MM.1S (cell line): Measurements from ENCODE around the gene COPG1.
A peak's percentile ranks its signal among the peaks of the same experiment; 100 is the strongest.

Source experiments
- DNase-seq: peaks from one replicate; pipeline ENCODE4 v3.0.0-alpha.2; 2015
- H2AFZ ChIP-seq: fragments of 300-600 bp; sonication (generic); 2 replicates; pipeline ENCODE4 v1.6.0; 2016; ENCODE audit warnings: antibody characterized with exemption, low read length
- H3F3A ChIP-seq: fragments of 300-600 bp; sonication (generic); 2 replicates; pipeline ENCODE4 v1.6.1; 2016; ENCODE audit warnings: mild to moderate bottlenecking, antibody characterized with exemption, low read length, moderate library complexity, mixed read lengths; ENCODE audit not compliant: insufficient read depth
- H3K27ac ChIP-seq: fragments of 300-600 bp; sonication (generic); 2 replicates; pipeline ENCODE4 v1.5.1; 2016; ENCODE audit warnings: mild to moderate bottlenecking, low read length
- H3K27me3 ChIP-seq: fragments of 300-600 bp; sonication (generic); replicated peaks from 2 replicates; pipeline ENCODE4 v1.6.0; 2016; ENCODE audit warnings: low read length; ENCODE audit not compliant: insufficient read depth
- H3K36me3 ChIP-seq: fragments of 300-600 bp; sonication (generic); replicated peaks from 2 replicates; pipeline ENCODE4 v1.6.1; 2016; ENCODE audit warnings: mild to moderate bottlenecking, low read length, mixed read lengths; ENCODE audit not compliant: insufficient read depth
- H3K4me1 ChIP-seq: fragments of 300-600 bp; sonication (generic); 2 replicates; pipeline ENCODE4 v1.6.1; 2016; ENCODE audit warnings: low read length, mixed read lengths
- H3K4me2 ChIP-seq: fragments of 300-600 bp; sonication (generic); 2 replicates; pipeline ENCODE4 v1.6.0; 2016; ENCODE audit warnings: low read depth, low read length
- H3K4me3 ChIP-seq: fragments of 300-600 bp; sonication (generic); 2 replicates; pipeline ENCODE4 v1.5.1; 2016; ENCODE audit warnings: low read length, mixed read lengths
- H3K79me2 ChIP-seq: fragments of 300-600 bp; sonication (generic); 2 replicates; pipeline ENCODE4 v1.6.1; 2016; ENCODE audit warnings: mixed run types, low read length, mixed read lengths
- H3K9ac ChIP-seq: fragments of 300-600 bp; sonication (generic); 2 replicates; pipeline ENCODE4 v1.6.1; 2016; ENCODE audit warnings: low read length, mixed read lengths
- H3K9me2 ChIP-seq: fragments of 300-600 bp; sonication (generic); replicated peaks from 2 replicates; pipeline ENCODE4 v1.6.1; 2016; ENCODE audit warnings: mild to moderate bottlenecking, low read length, mixed read lengths; ENCODE audit not compliant: insufficient read depth
- H3K9me3 ChIP-seq: fragments of 300-600 bp; sonication (generic); replicated peaks from 2 replicates; pipeline ENCODE4 v1.6.1; 2016; ENCODE audit warnings: mild to moderate bottlenecking, low read length, mixed read lengths; ENCODE audit not compliant: insufficient read depth
- H4K20me1 ChIP-seq: fragments of 300-600 bp; sonication (generic); 2 replicates; pipeline ENCODE4 v1.6.1; 2016; ENCODE audit warnings: mild to moderate bottlenecking, low read length, moderate library complexity, mixed read lengths; ENCODE audit not compliant: insufficient read depth
- EZH2 ChIP-seq: fragments of 300-600 bp; sonication (generic); optimal IDR thresholded peaks from 2 replicates; pipeline ENCODE3; 2017; ENCODE audit warnings: low read depth, mild to moderate bottlenecking, antibody characterized with exemption, low read length, mixed read lengths
- EZH2phosphoT487 ChIP-seq: fragments of 300-600 bp; sonication (generic); IDR thresholded peaks from 2 replicates; pipeline ENCODE4 v1.6.1; 2018; ENCODE audit warnings: antibody characterized with exemption, low read length
- TF ChIP-seq, protein P1 (sequence below): fragments of 300-600 bp; sonication (generic); IDR thresholded peaks from 2 replicates; pipeline ENCODE4 v1.5.1; 2016; ENCODE audit warnings: antibody characterized with exemption, low read length, mixed read lengths

The COPG1 gene

GRCh38 chr3:129320825-129321487, 71.5 kb downstream of the COPG1 start:
- Histone ChIP-seq H3K79me2 (peaks cover 25% of the 10 kb centered on the region), H4K20me1 (no peaks in the 10 kb centered on the region), H3K4me3 (no peak overlapping the region), H3K27ac (no peak overlapping the region), H3K4me2 (no peak overlapping the region), H2AFZ (no peak overlapping the region), H3K27me3 (no peaks in the 10 kb centered on the region), H3K9me2 (no peaks in the 10 kb centered on the region), H3K9me3 (no peaks in the 10 kb centered on the region), H3K36me3 (no peaks in the 10 kb centered on the region), H3K4me1 (peaks cover 42% of the 10 kb centered on the region), H3K9ac (no peak overlapping the region), H3F3A (peaks cover 28% of the 10 kb centered on the region)
- no peak for DNase-seq
- TF ChIP-seq EZH2 (no peak), EZH2phosphoT487 (no peak)
- TF ChIP-seq, protein P1, sequence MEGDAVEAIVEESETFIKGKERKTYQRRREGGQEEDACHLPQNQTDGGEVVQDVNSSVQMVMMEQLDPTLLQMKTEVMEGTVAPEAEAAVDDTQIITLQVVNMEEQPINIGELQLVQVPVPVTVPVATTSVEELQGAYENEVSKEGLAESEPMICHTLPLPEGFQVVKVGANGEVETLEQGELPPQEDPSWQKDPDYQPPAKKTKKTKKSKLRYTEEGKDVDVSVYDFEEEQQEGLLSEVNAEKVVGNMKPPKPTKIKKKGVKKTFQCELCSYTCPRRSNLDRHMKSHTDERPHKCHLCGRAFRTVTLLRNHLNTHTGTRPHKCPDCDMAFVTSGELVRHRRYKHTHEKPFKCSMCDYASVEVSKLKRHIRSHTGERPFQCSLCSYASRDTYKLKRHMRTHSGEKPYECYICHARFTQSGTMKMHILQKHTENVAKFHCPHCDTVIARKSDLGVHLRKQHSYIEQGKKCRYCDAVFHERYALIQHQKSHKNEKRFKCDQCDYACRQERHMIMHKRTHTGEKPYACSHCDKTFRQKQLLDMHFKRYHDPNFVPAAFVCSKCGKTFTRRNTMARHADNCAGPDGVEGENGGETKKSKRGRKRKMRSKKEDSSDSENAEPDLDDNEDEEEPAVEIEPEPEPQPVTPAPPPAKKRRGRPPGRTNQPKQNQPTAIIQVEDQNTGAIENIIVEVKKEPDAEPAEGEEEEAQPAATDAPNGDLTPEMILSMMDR = no peak

DNA sequence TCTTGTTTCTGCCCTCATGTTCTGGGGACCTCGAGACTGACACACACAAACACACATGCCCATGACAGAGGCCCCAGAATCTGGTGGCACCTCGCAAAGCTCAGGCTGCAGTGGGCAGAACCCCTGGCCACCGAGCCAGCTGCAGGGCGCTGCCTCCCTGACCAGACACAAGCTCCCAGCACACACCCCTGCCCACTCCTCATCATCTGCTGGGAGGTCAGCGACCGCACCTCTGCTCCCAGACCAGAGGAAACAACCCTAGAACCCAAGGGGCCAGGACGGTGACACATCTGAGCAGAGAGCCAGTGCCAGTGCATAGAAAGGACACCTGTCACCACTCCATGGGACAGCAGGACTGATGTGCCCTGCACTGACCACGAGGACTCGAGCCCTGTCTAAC, 72.5 kb downstream of the COPG1 start:
- no peak for DNase-seq
- no peaks in the 10 kb centered on the region for H3K27me3 ChIP-seq
- H3K9me3 ChIP-seq = no peaks in the 10 kb centered on the region
- no peak overlapping the region for H3K9ac ChIP-seq
- TF ChIP-seq, protein P1 = no peak
- TF ChIP-seq EZH2phosphoT487 (no peak), EZH2 (no peak)
- H3K4me2 ChIP-seq = no peak overlapping the region
- no peaks in the 10 kb centered on the region for H3K36me3 ChIP-seq
- H2AFZ ChIP-seq = no peak overlapping the region
- H3K4me3 ChIP-seq = no peak overlapping the region
- H3K79me2 ChIP-seq = peaks cover 18% of the 10 kb centered on the region
- H4K20me1 ChIP-seq = no peaks in the 10 kb centered on the region
- H3K4me1 ChIP-seq = peaks cover 42% of the 10 kb centered on the region
- H3K27ac ChIP-seq = no peak overlapping the region
- peaks cover 28% of the 10 kb centered on the region for H3F3A ChIP-seq
- H3K9me2 ChIP-seq = no peaks in the 10 kb centered on the region

- H4K20me1 ChIP-seq = no peaks in the 10 kb centered on the region
- peaks cover 4% of the 10 kb centered on the region for H3K79me2 ChIP-seq
- H3K9me3 ChIP-seq = no peaks in the 10 kb centered on the region
- H3K27ac ChIP-seq = peak overlapping the region; percentile 86
- 0 out of 2 replicates have a peak overlapping the region, but pooled peaks have one; percentile 10 for H3K4me3 ChIP-seq
- H3F3A ChIP-seq = peaks cover 28% of the 10 kb centered on the region
- no peaks in the 10 kb centered on the region for H3K36me3 ChIP-seq
- peak overlapping the region; percentile 72 for H3K4me2 ChIP-seq
- H2AFZ ChIP-seq = peak overlapping the region; percentile 77; the same call in 1 of the 2 replicates
- peak overlapping the region; percentile 47; the same call in 1 of the 2 replicates for H3K9ac ChIP-seq
- TF ChIP-seq EZH2phosphoT487 (no peak), EZH2 (no peak)
- TF ChIP-seq, protein P1 = peak; percentile 73
- no peaks in the 10 kb centered on the region for H3K27me3 ChIP-seq
- no peaks in the 10 kb centered on the region for H3K9me2 ChIP-seq
- peak; percentile 89 for DNase-seq
- H3K4me1 ChIP-seq = peaks cover 27% of the 10 kb centered on the region
Observed at GRCh38 chr3:129323651-129324294, 74.4 kb downstream of the COPG1 start.
